Naive thymus-derived CD4-positive, alpha-beta T cell (primary cell): Measurements from ENCODE around the gene TMEM187. TPM values are rescaled to one million over a fixed set of nuclear protein-coding genes. Genes with fewer than 3 reads are reported as not detected.

ENCODE experiments used
- ATAC-seq: fragments of 150-1000 bp; cut with Tn5 transposase; 2 replicates; pipeline ENCODE4 v1.10.0; 2021; ENCODE audit warnings: mild to moderate bottlenecking, moderate library complexity
- CTCF ChIA-PET: fragments of 350-600 bp; sonication (Branson Sonifier 250); formaldehyde crosslinking; loops from one replicate; lab custom pipeline; 2021; ENCODE audit warnings: antibody characterized with exemption; lab: Charles Lee
- POLR2A ChIA-PET: fragments of 350-600 bp; sonication (Branson Sonifier 250); formaldehyde crosslinking; loops from one replicate; lab custom pipeline; 2021; ENCODE audit warnings: antibody characterized with exemption, inconsistent platforms; lab: Charles Lee
- DNase-seq, 9 donors: peaks; one replicate each; pipeline versions ENCODE4 v3.0.0 to v3.0.0-alpha.2; 2020 to 2022; ENCODE audit warnings: mixed read lengths in 1 of 9
- H3K27ac ChIP-seq: one replicate; pipeline ENCODE4 v1.7.0; 2013; ENCODE audit warnings: mild to moderate bottlenecking, low read depth, low read length, moderate library complexity
- H3K27me3 ChIP-seq, 2 donors: one replicate each; pipeline ENCODE4 v1.7.0; 2013; ENCODE audit warnings: low read length in 2 of 2, mild to moderate bottlenecking in 2 of 2, moderate library complexity in 2 of 2; ENCODE audit not compliant: control insufficient read depth in 2 of 2, insufficient read depth in 2 of 2
- H3K36me3 ChIP-seq, 3 experiments: 1 replicate in 2 of 3; 2 replicates in 1 of 3; pipeline ENCODE4 v1.7.0; 2013; ENCODE audit warnings: low read length in 3 of 3, mild to moderate bottlenecking in 3 of 3, moderate library complexity in 1 of 3; ENCODE audit not compliant: insufficient read depth in 3 of 3, control insufficient read depth in 2 of 3
- H3K4me1 ChIP-seq, 2 donors: one replicate each; pipeline ENCODE4 v1.7.0; 2013; ENCODE audit warnings: low read length in 2 of 2, mild to moderate bottlenecking in 2 of 2, moderate library complexity in 1 of 2; ENCODE audit not compliant: control insufficient read depth in 2 of 2, insufficient read depth in 2 of 2
- H3K4me3 ChIP-seq: 2 replicates; pipeline ENCODE4 v1.7.0; 2013; ENCODE audit warnings: mild to moderate bottlenecking, low read length
- H3K9me3 ChIP-seq, 3 experiments: 1 replicate in 2 of 3; 2 replicates in 1 of 3; pipeline ENCODE4 v1.7.0; 2013; ENCODE audit warnings: low read length in 3 of 3; ENCODE audit not compliant: control insufficient read depth in 2 of 3
- H3K27ac Mint-ChIP-seq, 9 donors: one replicate each; pipeline ENCODE4 v1.8.0; 2020 to 2022; ENCODE audit warnings: mixed read lengths in 9 of 9, mild to moderate bottlenecking in 8 of 9, moderate library complexity in 5 of 9, inconsistent platforms in 2 of 9
- H3K27me3 Mint-ChIP-seq, 5 donors: one replicate each; pipeline ENCODE4 v1.8.0; 2021 to 2022; ENCODE audit warnings: mixed read lengths in 5 of 5, mild to moderate bottlenecking in 1 of 5
- H3K36me3 Mint-ChIP-seq, 5 donors: one replicate each; pipeline ENCODE4 v1.8.0; 2020 to 2022; ENCODE audit warnings: mixed read lengths in 5 of 5, mild to moderate bottlenecking in 3 of 5, inconsistent platforms in 1 of 5
- H3K4me1 Mint-ChIP-seq, 7 donors: one replicate each; pipeline ENCODE4 v1.8.0; 2020 to 2022; ENCODE audit warnings: mixed read lengths in 7 of 7, mild to moderate bottlenecking in 3 of 7, inconsistent platforms in 1 of 7
- H3K4me3 Mint-ChIP-seq, 10 donors: one replicate each; pipeline ENCODE4 v1.8.0; 2020 to 2022; ENCODE audit warnings: mild to moderate bottlenecking in 10 of 10, mixed read lengths in 10 of 10, moderate library complexity in 6 of 10, inconsistent platforms in 2 of 10
- H3K9me3 Mint-ChIP-seq, 11 donors: one replicate each; pipeline ENCODE4 v1.8.0; 2020 to 2022; ENCODE audit warnings: mixed read lengths in 11 of 11, mild to moderate bottlenecking in 4 of 11, inconsistent platforms in 1 of 11, moderate library complexity in 1 of 11
- intact Hi-C, 2 donors: fragments of 100-400 bp; cut with micrococcal nuclease; formaldehyde crosslinking; loops; one replicate each; pipeline ENCODE4 v1.15.1; 2023
- microRNA-seq: library from miRNA; unstranded; fragments of <30 nt; microRNA quantifications from one replicate; pipeline ENCODE4 v1.2.0, GENCODE V29; 2022; ENCODE audit warnings: borderline microRNAs expressed
- polyA plus RNA-seq, 2 donors: library from polyadenylated mRNA; unstranded; fragments of 300-500 nt; fragmentation: Illumina TruSeq; gene quantifications; one replicate each; pipeline ENCODE4 v1.2.3, GENCODE V29; 2021
- total RNA-seq, 6 experiments: library from RNA in 5 of 6; stranded (reverse) in 5 of 6; gene quantifications; 1 replicate in 5 of 6; 2 replicates in 1 of 6; pipeline ENCODE4 v1.2.3 and lab custom pipeline; 2021 to 2026

The TMEM187 gene
- total and polyA plus RNA-seq, 7 experiments from 2014 or later: 1.4 to 22.7 (median 10.0) TPM

GRCh38 chrX:154030715-154031305 is 58.3 kb downstream of the TMEM187 start:
- intact Hi-C loops: no loop called here
- ATAC-seq (no peak), DNase-seq (no peak)
- Mint-ChIP-seq H3K4me1 (peaks cover 0 to 21% (median 11%) of the 10 kb centered on the region in 7 donors), H3K9me3 (peaks cover 0 to 1% (median 0%) of the 10 kb centered on the region in 11 donors), H3K27me3 (no peaks in the 10 kb centered on the region), H3K4me3 (no peak overlapping the region), H3K36me3 (peaks cover 0 to 12% (median 0%) of the 10 kb centered on the region in 5 donors), H3K27ac (no peak overlapping the region)
- Histone ChIP-seq H3K9me3 (no peaks in the 10 kb centered on the region), H3K4me1 (no peaks in the 10 kb centered on the region), H3K27me3 (no peaks in the 10 kb centered on the region), H3K36me3 (peaks cover 0 to 54% (median 12%) of the 10 kb centered on the region in 3 experiments), H3K27ac (no peak overlapping the region), H3K4me3 (no peak overlapping the region)
- CTCF ChIA-PET: no interaction called here
- POLR2A ChIA-PET: no interaction called here

DNA sequence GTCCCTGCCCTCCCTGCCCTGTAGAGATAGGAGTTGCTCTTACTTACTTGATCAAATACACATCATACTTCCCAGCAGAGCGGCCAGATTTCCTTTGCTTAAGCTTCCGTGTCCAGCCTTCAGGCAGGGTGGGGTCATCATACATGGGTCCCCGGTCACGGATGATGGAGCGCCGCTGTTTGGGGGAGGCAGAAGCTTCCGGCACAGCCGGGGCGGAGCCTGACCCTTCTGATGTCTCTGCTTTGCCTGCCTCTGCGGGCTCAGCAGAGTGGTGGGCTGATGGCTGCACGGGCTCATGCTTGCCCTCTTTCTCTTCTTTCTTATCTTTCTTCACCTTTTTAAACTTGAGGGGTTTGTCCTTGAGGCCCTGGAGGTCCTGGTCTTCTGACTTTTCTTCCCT is 59.6 kb downstream of the TMEM187 start:
- no peak overlapping the region for H3K27ac ChIP-seq
- Mint-ChIP-seq H3K36me3 (peaks cover 0 to 12% (median 0%) of the 10 kb centered on the region in 5 donors), H3K27ac (peak overlapping the region in 1 of 9 donors; percentile 33), H3K9me3 (peaks cover 0 to 3% (median 0%) of the 10 kb centered on the region in 11 donors), H3K27me3 (no peaks in the 10 kb centered on the region), H3K4me1 (peaks cover 4 to 30% (median 16%) of the 10 kb centered on the region in 7 donors), H3K4me3 (no peak overlapping the region)
- CTCF ChIA-PET: no interaction called here
- ATAC-seq (no peak), DNase-seq (no peak)
- no peaks in the 10 kb centered on the region for H3K27me3 ChIP-seq
- H3K9me3 ChIP-seq: no peaks in the 10 kb centered on the region
- H3K4me1 ChIP-seq: no peaks in the 10 kb centered on the region
- intact Hi-C loops: no loop called here
- POLR2A ChIA-PET: interaction anchor here (0.6 kb wide), 1 partner anchor 47 kb away, joined by 3 read pairs; no protein-coding TSS in a partner anchor
- H3K36me3 ChIP-seq: peaks cover 0 to 46% (median 12%) of the 10 kb centered on the region in 3 experiments
- no peak overlapping the region for H3K4me3 ChIP-seq

DNA sequence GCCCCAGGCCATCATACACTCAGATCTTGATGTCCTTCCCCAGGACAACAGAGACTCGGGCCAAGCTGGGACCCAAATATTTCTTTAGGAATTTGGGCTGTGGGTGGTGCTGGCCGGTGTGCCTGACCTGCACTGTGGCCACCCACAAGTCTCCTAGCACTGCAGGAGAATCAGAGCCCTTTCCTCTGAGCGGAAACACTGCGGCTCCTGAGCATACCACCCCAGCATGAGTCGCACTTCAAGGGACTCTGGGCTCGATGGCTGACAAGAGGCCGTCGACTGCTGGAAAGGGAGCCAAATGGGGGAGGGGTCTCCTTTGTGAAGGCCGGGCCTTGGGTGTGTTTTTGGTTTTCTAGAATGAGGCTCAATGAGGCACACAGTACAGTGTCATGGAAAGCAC is 60.1 kb downstream of the TMEM187 start:
- POLR2A ChIA-PET: interaction anchor here (0.6 kb wide), 1 partner anchor 47 kb away, joined by 3 read pairs; no protein-coding TSS in a partner anchor
- H3K4me3 Mint-ChIP-seq: no peak overlapping the region
- H3K4me1 ChIP-seq: no peaks in the 10 kb centered on the region
- H3K4me1 Mint-ChIP-seq: peaks cover 4 to 34% (median 16%) of the 10 kb centered on the region in 7 donors
- ATAC-seq (no peak), DNase-seq (no peak)
- H3K27me3 ChIP-seq: no peaks in the 10 kb centered on the region
- H3K9me3 ChIP-seq: no peaks in the 10 kb centered on the region
- H3K9me3 Mint-ChIP-seq: peaks cover 0 to 3% (median 0%) of the 10 kb centered on the region in 11 donors
- H3K27me3 Mint-ChIP-seq: no peaks in the 10 kb centered on the region
- peaks cover 0 to 41% (median 12%) of the 10 kb centered on the region in 3 experiments for H3K36me3 ChIP-seq
- CTCF ChIA-PET: no interaction called here
- intact Hi-C loops: no loop called here
- H3K4me3 ChIP-seq: no peak overlapping the region
- H3K27ac ChIP-seq: no peak overlapping the region
- peak overlapping the region in 1 of 9 donors; percentile 33 for H3K27ac Mint-ChIP-seq
- peaks cover 0 to 12% (median 0%) of the 10 kb centered on the region in 5 donors for H3K36me3 Mint-ChIP-seq

Small RNAs within 50 kb of the gene (microRNA-seq; reads per million reads assigned to microRNA genes)
- gene MIR3202-1 (not detected), gene MIR3202-2 (not detected), gene MIR718 (not detected)

Other genes with a start within 250 kb of the TMEM187 start
- gene BCAP31, start 248.4 kb upstream of the TMEM187 start, total RNA-seq: 100 to 1,000 TPM in 4 of 5 experiments, 10 to 100 TPM in 1; 80.2 to 153 (median 117) TPM
- gene BCAP31, start 248.4 kb upstream of the TMEM187 start, polyA plus RNA-seq: 100 to 1,000 TPM; 297 to 329 TPM
- 10 to 100 TPM in 3 of 5 experiments, 1 to 10 TPM in 2; 6.6 to 17.6 (median 10.2) TPM for gene ABCD1, start 247.9 kb upstream of the TMEM187 start, total RNA-seq
- gene ABCD1, start 247.9 kb upstream of the TMEM187 start, polyA plus RNA-seq: 1 to 10 TPM; 2.1 to 3.7 TPM
- 1 to 10 TPM in 1 of 5 experiments, under 1 TPM in 2, not detected in 2; 0.45 to 1.6 (median 0.68) TPM for gene PLXNB3, start 208.5 kb upstream of the TMEM187 start, total RNA-seq
- gene PLXNB3, start 208.5 kb upstream of the TMEM187 start, polyA plus RNA-seq: not detected
- not detected for gene SRPK3, start 191.7 kb upstream of the TMEM187 start, total RNA-seq
- gene SRPK3, start 191.7 kb upstream of the TMEM187 start, polyA plus RNA-seq: not detected
- gene IDH3G, start 178.4 kb upstream of the TMEM187 start, total RNA-seq: 10 to 100 TPM; 44.1 to 73.1 (median 57.0) TPM
- 100 to 1,000 TPM in 1 of 2 donors, 10 to 100 TPM in 1; 89.2 to 125 TPM for gene IDH3G, start 178.4 kb upstream of the TMEM187 start, polyA plus RNA-seq
- gene SSR4, start 178.1 kb upstream of the TMEM187 start, total RNA-seq: 100 to 1,000 TPM; 156 to 299 (median 168) TPM
- 100 to 1,000 TPM; 400 to 496 TPM for gene SSR4, start 178.1 kb upstream of the TMEM187 start, polyA plus RNA-seq
- gene PDZD4, start 142.2 kb upstream of the TMEM187 start, total RNA-seq: 10 to 100 TPM in 2 of 5 experiments, under 1 TPM in 3; 0.32 to 29.0 (median 0.51) TPM
- under 1 TPM; 0.07 to 0.53 TPM for gene PDZD4, start 142.2 kb upstream of the TMEM187 start, polyA plus RNA-seq
- 1 to 10 TPM in 3 of 5 experiments, under 1 TPM in 1, not detected in 1; 0.81 to 9.2 (median 1.3) TPM for gene L1CAM, start 86.6 kb upstream of the TMEM187 start, total RNA-seq
- gene L1CAM, start 86.6 kb upstream of the TMEM187 start, polyA plus RNA-seq: under 1 TPM in 1 of 2 donors, not detected in 1; 0.16 TPM
- under 1 TPM in 1 of 5 experiments, not detected in 4; 0.29 TPM for gene AVPR2, start 68.1 kb upstream of the TMEM187 start, total RNA-seq
- not detected for gene AVPR2, start 68.1 kb upstream of the TMEM187 start, polyA plus RNA-seq
- gene ARHGAP4, start 46.5 kb upstream of the TMEM187 start, total RNA-seq: 100 to 1,000 TPM; 310 to 439 (median 377) TPM
- 100 to 1,000 TPM in 1 of 2 donors, 10 to 100 TPM in 1; 82.5 to 147 TPM for gene ARHGAP4, start 46.5 kb upstream of the TMEM187 start, polyA plus RNA-seq
- 10 to 100 TPM; 45.2 to 79.7 (median 75.6) TPM for gene NAA10, start 37.7 kb upstream of the TMEM187 start, total RNA-seq
- 10 to 100 TPM; 37.6 to 47.2 TPM for gene NAA10, start 37.7 kb upstream of the TMEM187 start, polyA plus RNA-seq
- gene RENBP, start 28.1 kb upstream of the TMEM187 start, total RNA-seq: 10 to 100 TPM; 14.8 to 32.7 (median 27.7) TPM
- 1 to 10 TPM in 1 of 2 donors, under 1 TPM in 1; 0.47 to 1.3 TPM for gene RENBP, start 28.1 kb upstream of the TMEM187 start, polyA plus RNA-seq
- 100 to 1,000 TPM in 1 of 5 experiments, 10 to 100 TPM in 4; 52.3 to 106 (median 67.2) TPM for gene HCFC1, start 936 bp upstream of the TMEM187 start, total RNA-seq
- gene HCFC1, start 936 bp upstream of the TMEM187 start, polyA plus RNA-seq: 10 to 100 TPM in 1 of 2 donors, 1 to 10 TPM in 1; 6.6 to 15.0 TPM
- 100 to 1,000 TPM in 2 of 5 experiments, 10 to 100 TPM in 3; 50.6 to 120 (median 61.6) TPM for gene IRAK1, start 47.1 kb downstream of the TMEM187 start, total RNA-seq
- gene IRAK1, start 47.1 kb downstream of the TMEM187 start, polyA plus RNA-seq: 10 to 100 TPM; 20.0 to 47.2 TPM
- gene MECP2, start 125.0 kb downstream of the TMEM187 start, total RNA-seq: 100 to 1,000 TPM in 3 of 5 experiments, 10 to 100 TPM in 2; 72.7 to 155 (median 103) TPM
- gene MECP2, start 125.0 kb downstream of the TMEM187 start, polyA plus RNA-seq: 10 to 100 TPM; 12.1 to 22.5 TPM
- not detected for gene OPN1LW, start 171.5 kb downstream of the TMEM187 start, total RNA-seq
- not detected for gene OPN1LW, start 171.5 kb downstream of the TMEM187 start, polyA plus RNA-seq
- gene OPN1MW, start 209.8 kb downstream of the TMEM187 start, total RNA-seq: not detected
- not detected for gene OPN1MW, start 209.8 kb downstream of the TMEM187 start, polyA plus RNA-seq
- gene OPN1MW2, start 247.0 kb downstream of the TMEM187 start, total RNA-seq: not detected
- gene OPN1MW2, start 247.0 kb downstream of the TMEM187 start, polyA plus RNA-seq: not detected